Sigmoid colon (tissue), 4 donors: ENCODE results near the gene NAXD.
A peak's percentile ranks its signal among the peaks of the same experiment; 100 is the strongest.
"Not testable (repeated sequence)": the region's sequence is repeated elsewhere in the genome, so short reads cannot be mapped to it uniquely, and the experiment has no call there.

ENCODE experiments used
- EP300 ChIP-seq, 4 donors: sonication (generic); formaldehyde crosslinking; IDR thresholded peaks; one replicate each; pipeline ENCODE4 v1.6.1; 2017; ENCODE audit warnings: antibody characterized with exemption in 4 of 4
- POLR2A ChIP-seq, 2 donors: fragments of 450-650 bp; IDR thresholded peaks; one replicate each; pipeline ENCODE4 v1.6.1; 2016; ENCODE audit warnings: antibody characterized with exemption in 2 of 2, mild to moderate bottlenecking in 2 of 2, moderate library complexity in 2 of 2
- POLR2AphosphoS5 ChIP-seq, 4 donors: sonication (generic); formaldehyde crosslinking; IDR thresholded peaks; one replicate each; pipeline ENCODE4 v1.6.1; 2017; ENCODE audit warnings: antibody characterized with exemption in 4 of 4
- TF ChIP-seq, protein P1 (sequence below), 4 experiments: fragments of 450-650 bp in 3 of 4; fragments of 200-600 bp in 1 of 4; IDR thresholded peaks; one replicate each; pipeline ENCODE4 v1.5.1; 2016 to 2019; ENCODE audit warnings: antibody characterized with exemption in 4 of 4, mild to moderate bottlenecking in 3 of 4, moderate library complexity in 2 of 4

DNA sequence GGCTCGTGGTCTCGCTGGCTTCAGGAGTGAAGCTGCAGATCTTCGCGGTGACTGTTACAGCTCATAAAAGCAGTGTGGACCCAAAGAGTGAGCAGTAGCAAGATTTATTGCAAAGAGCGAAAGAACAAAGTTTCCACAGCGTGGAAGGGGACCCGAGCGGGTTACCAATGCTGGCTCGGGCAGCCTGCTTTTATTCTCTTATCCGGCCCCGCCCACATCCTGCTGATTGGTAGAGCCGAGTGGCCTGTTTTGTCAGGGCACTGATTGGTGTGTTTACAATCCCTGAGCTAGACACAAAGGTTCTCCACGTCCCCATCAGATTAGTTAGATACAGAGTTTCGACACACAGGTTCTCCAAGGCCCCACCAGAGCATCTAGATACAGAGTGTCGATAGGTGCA is 16.9 kb downstream of the NAXD start:
- not testable (repeated sequence) for TF ChIP-seq EP300, POLR2A (IDR thresholded peaks at IDR 0.05)
- TF ChIP-seq, protein P1, sequence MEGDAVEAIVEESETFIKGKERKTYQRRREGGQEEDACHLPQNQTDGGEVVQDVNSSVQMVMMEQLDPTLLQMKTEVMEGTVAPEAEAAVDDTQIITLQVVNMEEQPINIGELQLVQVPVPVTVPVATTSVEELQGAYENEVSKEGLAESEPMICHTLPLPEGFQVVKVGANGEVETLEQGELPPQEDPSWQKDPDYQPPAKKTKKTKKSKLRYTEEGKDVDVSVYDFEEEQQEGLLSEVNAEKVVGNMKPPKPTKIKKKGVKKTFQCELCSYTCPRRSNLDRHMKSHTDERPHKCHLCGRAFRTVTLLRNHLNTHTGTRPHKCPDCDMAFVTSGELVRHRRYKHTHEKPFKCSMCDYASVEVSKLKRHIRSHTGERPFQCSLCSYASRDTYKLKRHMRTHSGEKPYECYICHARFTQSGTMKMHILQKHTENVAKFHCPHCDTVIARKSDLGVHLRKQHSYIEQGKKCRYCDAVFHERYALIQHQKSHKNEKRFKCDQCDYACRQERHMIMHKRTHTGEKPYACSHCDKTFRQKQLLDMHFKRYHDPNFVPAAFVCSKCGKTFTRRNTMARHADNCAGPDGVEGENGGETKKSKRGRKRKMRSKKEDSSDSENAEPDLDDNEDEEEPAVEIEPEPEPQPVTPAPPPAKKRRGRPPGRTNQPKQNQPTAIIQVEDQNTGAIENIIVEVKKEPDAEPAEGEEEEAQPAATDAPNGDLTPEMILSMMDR (IDR thresholded peaks at IDR 0.05) = not testable (repeated sequence)
- peak in 1 of 4 donors; percentile 13 for TF ChIP-seq POLR2AphosphoS5 (IDR thresholded peaks at IDR 0.05)
